SKM-1 (cell line): ENCODE measurements around the gene SEMA4A.
"Not testable (repeated sequence)": the region's sequence is repeated elsewhere in the genome, so short reads cannot be mapped to it uniquely, and the experiment has no call there.

Experiments used
- DNase-seq: peaks from one replicate; lab custom pipeline; 2025; ENCODE audit not compliant: unreplicated experiment; lab: John Stamatoyannopoulos, UW

SEMA4A gene

GRCh38 chr1:156155756-156156510 is 2.5 kb downstream of the SEMA4A start:
- DNase-seq, result no peak

GRCh38 chr1:156157506-156157905 is 4.1 kb downstream of the SEMA4A start:
- DNase-seq, result no peak

GRCh38 chr1:156157966-156158365 is 4.6 kb downstream of the SEMA4A start:
- no peak for DNase-seq

GRCh38 chr1:156160000-156160742 is 6.8 kb downstream of the SEMA4A start:
- no peak for DNase-seq

- DNase-seq, result no peak
Observed at GRCh38 chr1:156160743-156161171, 7.4 kb downstream of the SEMA4A start.

- DNase-seq, result no peak
Observed at GRCh38 chr1:156162430-156163037, 9.1 kb downstream of the SEMA4A start.

- DNase-seq, result no peak
Observed at GRCh38 chr1:156163712-156164111, 10.3 kb downstream of the SEMA4A start.

- DNase-seq, result no peak
Observed at GRCh38 chr1:156164125-156164831, 10.9 kb downstream of the SEMA4A start.

GRCh38 chr1:156165083-156165482 is 11.7 kb downstream of the SEMA4A start:
- DNase-seq, result no peak

- DNase-seq, result no peak
Observed at GRCh38 chr1:156167536-156167935, 14.2 kb downstream of the SEMA4A start.

- DNase-seq, result no peak
Observed at GRCh38 chr1:156172696-156173470, 19.5 kb downstream of the SEMA4A start.

GRCh38 chr1:156176610-156177210 is 23.3 kb downstream of the SEMA4A start:
- DNase-seq, result no peak

GRCh38 chr1:156177919-156178654 is 24.7 kb downstream of the SEMA4A start:
- no peak for DNase-seq

- DNase-seq, result no peak
Observed at GRCh38 chr1:156180471-156180870, 27.1 kb downstream of the SEMA4A start.

- DNase-seq, result not testable (repeated sequence)
Observed at GRCh38 chr1:156181391-156181924, 28.1 kb downstream of the SEMA4A start.

- not testable (repeated sequence) for DNase-seq
Observed at GRCh38 chr1:156182010-156182779, 28.8 kb downstream of the SEMA4A start.

GRCh38 chr1:156186347-156187177 is 33.2 kb downstream of the SEMA4A start:
- not testable (repeated sequence) for DNase-seq
